GM19452 (cell line): ENCODE measurements around the gene IGF1R.

Experiments
- ATAC-seq: cut with Tn5 transposase; IDR thresholded peaks from one replicate; pipeline ENCODE4 v1.9.1; 2021; ENCODE audit not compliant: unreplicated experiment

IGF1R gene

DNA sequence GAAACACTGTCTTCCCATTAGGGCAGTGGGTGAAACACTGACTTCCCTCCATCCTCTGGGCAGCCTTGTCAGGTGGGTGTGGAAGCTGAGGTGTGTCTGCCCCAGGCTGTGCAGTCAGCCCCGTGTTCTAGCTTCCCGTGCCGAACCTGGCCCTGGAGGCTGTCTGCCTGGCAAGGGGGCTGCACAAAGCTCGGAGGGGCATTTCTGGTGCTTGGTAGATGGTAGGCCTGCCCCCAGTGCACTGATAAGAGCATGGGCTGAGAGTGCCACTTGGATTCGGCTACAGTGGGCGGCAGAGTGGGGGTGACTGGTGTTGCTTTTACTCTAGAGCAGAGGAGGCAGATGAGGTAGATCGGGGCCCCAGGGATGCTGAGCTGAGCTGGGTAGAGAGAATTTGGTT is 21.3 kb downstream of the IGF1R start:
- ATAC-seq, result no peak

DNA sequence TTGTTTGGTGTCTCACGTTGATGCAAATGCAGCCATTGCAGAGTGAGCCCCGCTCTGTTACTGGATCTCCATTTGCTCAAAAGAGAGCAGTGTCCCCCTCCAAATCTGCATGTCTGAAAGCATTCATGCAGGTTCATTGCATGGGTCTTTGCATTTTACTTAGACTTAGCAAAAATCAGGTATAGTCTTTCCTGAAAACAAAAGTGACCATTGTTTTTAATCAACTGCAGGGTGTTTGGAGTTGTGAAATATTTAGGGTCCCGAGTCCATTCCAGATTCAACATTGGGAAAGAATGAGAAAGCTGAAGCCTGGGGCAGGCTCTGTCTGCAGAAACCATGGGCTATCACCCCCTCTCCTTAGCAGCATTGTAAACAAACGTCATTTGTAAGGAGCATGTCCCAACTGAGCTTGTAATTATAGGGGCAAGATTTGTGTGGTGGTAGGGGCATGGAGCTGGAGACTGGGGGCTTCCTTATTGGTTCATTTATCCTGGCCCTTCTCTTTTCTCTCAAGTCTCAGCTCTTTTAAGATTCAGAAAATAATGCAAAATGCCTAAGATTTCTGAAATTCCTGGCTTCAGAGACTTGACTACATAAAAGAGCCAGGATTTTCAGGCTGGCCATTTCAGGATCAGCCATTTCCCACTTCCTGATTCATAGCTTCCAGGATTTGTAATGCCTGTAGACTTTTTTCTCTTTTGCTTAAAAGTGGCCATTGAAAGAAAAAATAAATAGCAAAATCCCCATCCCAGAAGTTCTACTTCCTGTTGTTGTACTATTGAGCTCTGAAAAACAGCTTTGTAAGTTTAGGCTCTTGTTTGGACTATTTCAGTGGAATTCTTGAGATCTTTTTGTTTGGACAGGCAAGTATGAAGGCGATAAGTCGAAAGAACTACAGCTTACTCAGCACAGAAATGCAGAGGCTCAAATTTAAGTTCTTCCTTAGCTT is 23.0 kb downstream of the IGF1R start:
- ATAC-seq, result no peak

DNA sequence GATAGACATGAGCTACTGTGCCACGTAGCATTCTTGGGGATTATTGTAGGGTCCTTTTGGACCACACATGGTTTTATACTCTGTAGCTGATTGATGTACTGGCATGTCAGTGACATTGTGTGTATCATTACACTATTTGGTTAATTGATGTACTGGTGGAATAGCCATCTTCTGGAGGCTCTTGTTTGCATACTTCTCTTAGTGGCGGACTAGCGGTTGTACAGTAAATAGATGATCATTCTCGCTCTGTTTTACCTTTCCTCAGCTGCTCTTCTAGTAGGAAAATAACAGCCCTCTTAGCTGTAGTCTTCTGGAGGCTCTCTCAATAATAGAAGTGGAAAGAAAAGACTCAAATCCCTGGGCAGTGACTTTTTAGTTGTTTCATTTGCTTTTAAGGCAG is 24.8 kb downstream of the IGF1R start:
- no peak for ATAC-seq

DNA sequence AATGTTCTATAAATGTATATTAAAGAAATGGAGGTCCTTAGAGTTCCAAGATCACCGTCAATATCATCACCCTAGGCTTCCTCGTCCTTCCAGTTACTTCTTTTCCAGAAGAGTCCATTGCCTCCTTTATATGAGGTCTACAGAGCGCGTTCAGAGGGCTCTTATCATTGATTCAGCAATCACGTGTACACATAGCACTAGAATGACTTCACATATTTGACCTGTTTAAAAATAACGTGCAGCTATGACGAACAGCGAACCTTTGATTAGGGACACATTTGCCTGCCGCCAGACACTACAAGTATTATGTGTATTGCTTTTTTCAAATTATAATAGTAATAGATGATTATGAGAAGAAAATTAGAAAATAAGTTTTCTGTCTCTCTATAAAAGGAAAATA is 26.0 kb downstream of the IGF1R start:
- ATAC-seq, result no peak

DNA sequence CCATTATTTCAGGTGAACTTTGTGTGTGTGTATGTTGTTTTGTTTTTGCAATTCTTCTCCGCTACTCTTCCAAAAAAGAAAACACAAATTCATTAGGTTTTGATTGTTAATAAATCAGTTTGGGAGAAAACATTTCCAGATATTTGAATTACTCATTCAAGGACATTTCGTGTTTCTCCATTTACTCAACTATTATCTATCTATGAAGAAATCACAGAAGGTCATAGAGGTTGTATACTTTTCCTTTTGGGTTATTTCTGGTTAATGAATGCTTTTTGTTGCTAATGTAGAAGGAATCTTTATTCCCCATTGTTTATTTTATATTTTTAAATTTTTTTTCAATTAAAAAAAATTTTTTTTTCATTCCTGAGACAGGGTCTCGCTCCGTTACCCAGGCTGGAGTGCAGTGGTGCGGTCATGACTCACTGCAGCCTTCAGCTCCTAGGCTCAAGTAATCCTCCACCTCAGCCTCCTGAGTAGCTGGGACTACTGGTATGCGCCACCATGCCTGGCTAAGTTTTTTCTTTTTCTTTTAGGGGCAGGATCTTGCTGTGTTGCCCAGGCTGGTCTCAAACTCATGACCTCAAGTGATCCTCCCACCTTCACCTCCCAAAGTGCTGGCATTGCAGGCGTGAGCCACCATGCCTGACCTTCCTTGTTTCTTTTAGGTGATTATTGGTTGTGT is 28.4 kb downstream of the IGF1R start:
- no peak for ATAC-seq

DNA sequence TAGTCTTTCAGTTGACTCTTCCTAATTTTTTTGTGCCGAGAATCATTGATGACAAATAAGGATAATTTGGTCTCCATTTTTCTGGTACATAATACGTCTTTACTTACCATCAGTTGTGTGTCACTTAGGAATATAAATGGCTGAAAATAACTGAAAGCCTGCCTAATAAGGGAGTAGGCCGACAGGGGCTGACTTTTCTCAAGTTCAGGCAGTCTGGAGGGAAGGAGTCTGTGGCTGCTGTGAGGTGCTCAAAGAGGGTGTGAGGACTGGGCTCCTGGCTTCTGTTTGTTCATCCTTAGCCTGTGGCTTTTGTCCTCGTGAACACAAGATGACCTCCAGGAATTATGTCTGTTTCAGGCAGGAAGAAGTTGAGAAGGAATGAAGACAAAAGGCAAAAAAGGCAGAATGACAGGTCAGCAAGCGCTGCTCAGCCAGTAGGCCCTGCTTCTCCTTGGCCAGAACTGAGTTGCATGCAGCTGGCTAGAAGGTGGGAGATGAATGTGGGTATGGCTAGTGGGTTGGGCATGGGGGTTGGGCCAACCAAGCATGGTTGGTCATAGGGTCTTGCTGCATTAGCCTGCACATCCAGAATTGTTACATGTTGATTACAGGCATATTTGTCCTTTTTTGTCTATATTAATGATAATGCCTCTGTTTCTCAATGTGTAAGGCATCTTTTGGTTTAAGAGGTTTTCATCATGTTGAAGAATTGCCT is 29.2 kb downstream of the IGF1R start:
- ATAC-seq, result no peak

DNA sequence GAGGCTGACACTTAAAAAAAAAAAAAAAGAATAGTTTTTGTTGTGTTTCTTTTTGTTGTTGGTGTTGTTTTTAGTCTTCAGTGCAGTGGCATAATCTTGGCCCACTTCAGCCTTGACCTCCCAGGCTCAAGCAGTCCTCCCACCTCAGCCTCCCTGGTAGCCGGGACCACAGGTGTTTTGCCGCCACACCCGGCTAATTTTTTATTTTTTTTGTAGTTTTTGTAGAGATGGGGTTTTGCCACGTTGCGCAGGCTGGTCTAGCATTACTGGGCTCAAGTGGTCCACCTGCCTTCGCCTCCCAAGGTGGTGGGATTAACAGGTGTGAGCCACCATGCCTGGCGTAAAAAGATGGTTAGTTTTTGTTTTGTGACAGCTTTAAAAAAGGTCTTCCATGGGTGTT is 30.1 kb downstream of the IGF1R start:
- no peak for ATAC-seq

DNA sequence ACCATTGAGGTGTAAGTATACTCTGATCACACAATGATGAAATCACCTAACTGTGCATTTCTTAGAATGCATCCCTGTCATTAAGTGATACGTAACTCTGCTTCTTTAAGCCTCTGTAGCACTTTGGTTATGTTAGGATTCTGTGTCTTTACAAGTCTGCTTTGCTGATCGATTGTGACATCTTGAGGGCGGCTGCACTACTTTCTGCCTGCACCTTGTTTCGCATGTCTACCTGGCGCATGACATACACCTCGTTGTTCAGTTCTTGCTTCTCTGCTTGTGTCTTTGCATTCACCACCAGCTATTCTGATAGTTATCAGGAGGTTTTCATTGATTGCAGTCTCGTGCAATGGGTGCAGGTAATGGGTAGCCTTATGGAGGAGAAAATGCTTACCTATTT is 32.7 kb downstream of the IGF1R start:
- no peak for ATAC-seq

DNA sequence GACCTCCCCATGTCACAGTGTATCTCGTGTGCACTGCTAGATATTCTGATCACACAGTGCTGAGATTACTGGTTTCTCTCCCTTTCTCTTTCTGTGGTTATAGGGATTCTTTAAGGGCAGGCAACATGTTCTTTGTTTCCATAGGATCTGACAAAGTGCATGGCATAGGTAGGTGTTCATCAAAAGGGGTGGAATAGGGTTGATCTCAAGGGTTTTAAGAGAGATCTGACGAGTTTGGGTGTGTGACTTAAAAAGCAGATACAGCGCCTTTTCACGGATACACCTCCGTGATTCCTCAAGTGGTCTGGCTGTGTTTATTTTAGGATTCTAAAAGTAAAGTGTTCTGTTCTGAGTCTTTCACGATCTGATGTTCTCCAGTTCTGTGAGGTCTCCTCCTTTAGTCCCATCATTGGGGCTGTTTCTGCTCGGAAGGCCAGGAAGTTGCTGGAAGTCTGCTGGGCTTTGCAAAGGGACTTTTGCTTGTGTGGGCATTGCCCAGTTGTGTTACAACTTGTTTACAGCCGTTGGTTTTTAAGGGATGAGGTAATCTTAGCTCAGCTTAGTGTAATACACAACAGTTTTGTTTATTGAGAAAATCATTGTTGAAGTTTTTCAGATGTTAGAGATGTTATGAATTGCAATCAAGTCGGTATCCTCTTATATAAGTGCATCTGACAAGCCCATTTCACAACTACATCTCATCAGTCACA is 34.8 kb downstream of the IGF1R start:
- ATAC-seq, result no peak

DNA sequence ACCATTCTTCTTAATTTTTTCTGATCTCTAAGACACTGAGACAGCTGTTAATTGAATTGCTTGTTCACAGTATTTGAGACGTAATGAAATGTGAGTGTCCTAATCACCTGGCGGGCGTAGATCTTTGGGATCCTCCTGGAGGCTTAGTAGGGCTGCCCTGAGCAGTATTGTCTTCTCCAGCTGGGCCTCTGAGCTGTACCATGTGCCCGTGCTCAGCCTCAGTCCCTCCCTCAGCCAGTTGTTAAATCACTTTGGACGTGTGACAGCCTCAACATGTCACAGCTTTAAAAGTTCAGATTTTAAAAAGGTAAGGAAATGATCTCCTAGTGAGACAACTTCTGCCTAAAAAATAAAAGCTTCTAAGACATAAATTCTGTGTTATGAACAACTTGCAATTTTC is 35.5 kb downstream of the IGF1R start:
- ATAC-seq, result no peak

DNA sequence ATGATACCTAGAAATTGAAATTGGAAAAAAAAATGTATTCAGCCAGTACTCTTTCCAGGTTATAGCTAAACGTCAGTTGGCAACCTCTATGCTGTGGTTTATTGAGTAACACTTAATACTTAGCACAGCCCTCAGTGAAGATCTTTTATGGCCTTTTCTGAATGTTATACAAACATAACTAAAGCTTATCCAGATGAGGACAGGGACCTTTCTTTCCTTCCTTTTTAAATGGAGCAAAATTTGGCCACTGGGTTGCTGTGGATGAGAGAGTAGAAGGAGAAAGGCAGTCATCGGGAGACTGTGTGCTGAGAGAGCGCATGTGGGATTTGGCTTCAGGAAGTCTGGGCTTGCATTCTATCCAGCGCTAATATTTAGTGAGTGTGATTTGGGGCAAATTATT is 36.1 kb downstream of the IGF1R start:
- no peak for ATAC-seq

DNA sequence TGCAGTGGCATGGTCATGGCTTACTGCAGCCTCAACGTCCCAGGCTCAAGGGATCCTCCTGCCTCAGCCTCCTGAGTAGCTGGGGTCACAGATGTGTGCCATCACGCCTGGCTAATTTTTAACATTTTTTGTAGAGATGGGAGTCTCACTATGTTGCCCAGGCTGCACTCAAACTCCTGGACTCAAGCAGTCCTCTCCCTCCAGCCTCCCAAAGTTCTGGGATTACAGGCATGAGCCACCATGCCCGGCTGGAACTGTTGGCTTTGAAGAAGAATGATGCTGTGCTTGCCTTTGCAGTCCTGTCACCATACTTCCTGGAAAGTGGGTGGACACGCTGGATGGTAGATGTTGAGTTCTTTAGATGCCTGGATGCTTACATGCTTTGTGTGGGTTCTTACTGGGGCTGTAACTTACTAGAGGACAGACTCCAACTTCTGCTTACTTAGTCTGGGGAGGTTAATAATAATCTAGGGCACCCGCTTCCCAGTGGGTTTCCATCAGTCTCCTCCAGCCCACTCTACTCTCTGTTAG is 36.7 kb downstream of the IGF1R start:
- ATAC-seq, result no peak

DNA sequence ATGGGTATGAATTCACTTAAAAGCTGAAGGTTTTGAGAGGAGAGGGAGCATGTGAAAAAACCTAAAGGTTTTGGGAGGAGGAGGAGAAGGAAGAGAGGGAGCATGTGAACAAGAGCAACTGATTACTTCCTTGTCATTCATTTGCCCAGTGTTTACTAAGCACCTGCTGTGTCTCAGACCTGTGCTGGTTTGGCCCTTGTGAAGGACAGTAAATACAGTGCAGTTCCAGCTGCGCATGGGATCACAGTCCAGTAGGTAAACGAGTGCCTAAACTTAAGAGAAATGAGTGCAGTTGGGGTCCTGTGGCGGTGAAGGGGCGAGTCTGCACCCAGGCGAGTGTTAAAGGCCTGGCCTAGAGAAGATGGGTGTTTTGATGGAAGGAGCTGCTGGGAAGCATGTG is 38.6 kb downstream of the IGF1R start:
- ATAC-seq, result no peak

DNA sequence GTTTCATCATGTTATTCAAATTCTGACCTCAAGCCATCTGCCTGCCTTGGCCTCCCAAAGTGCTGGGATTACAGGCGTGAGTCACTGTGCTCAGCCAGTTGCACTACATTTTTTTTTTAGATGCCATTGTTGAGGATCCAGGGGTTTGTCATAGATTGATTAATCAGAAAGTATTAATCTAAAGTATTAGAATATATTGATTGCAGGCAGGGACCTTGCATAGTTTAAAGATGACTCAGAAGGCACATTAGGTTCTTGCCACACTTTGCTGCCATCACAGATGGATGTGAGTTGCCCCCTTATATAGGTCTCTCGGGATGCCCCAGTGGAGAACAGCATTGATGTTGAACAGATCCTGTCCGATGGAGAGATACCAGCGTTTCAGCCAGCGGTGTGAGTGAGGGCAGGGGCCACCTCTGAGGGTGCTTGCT is 41.1 kb downstream of the IGF1R start:
- no peak for ATAC-seq

DNA sequence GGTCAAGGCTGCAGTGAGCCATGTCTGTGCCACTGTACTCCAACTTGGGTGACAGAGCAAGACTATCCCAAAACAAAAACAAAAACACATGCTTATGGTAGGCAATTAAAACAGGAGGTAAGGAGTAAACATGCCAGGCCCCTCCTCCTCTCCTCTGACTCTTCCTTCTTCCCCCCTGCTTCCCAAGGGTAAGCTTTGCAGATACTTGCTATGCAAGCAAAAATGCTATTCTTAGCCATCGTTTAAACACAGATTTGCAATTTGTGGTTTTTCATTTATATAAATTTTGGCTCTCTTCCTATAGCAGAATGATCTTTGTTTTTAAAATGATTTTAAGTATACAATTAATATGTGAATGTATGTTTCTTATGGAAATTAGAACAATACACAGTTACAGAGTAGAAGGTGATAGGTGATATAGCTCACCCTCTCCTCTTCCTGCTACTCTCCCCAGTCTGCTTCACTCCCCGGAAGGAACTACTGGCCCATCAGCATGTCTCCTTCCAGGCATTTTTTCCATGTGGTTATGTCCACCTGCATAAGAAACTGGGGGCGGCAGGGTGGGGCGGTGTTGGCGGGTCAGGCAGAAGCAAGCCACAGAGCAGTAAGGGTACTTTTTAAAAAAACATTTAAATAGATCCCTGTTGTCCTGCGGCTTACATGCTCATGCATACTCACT is 42.1 kb downstream of the IGF1R start:
- no peak for ATAC-seq

DNA sequence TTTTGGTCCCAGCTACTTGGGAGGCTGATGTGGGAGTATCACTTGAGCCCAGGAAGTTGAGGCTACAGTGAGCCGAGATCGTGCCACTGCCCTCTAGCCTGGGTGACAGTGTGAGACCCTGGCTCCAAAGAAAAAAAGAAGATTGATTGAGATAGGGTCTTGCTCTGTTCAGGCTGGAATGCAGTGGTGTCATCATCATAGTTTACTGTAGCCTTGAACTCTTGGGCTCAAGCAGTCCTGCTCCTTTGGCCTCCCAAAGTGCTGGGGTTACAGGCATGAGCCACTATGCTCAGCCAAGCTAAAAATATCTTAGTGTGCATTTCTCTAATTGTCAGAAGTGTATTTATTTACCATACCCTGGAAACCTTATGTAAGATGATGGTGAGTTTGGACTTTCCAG is 43.9 kb downstream of the IGF1R start:
- no peak for ATAC-seq

DNA sequence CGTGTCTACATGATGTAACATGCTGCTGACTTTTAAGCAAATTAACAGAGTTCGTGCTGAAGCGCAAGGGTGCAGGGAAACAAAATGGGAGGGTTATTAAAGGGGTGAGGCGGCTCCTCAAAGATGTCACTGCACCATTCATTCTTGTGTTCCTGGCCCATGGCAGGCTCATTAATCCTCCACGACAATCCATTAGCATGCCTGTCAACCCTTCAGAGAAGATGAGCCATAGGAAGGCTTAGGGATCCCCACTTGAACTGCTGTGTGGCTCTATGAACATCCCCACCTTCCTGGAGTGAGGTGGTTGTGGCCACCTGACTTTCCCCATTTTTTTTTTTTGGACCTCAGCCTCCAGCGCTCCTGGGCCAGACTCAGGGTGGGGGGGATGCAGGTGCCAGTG is 45.8 kb downstream of the IGF1R start:
- no peak for ATAC-seq

DNA sequence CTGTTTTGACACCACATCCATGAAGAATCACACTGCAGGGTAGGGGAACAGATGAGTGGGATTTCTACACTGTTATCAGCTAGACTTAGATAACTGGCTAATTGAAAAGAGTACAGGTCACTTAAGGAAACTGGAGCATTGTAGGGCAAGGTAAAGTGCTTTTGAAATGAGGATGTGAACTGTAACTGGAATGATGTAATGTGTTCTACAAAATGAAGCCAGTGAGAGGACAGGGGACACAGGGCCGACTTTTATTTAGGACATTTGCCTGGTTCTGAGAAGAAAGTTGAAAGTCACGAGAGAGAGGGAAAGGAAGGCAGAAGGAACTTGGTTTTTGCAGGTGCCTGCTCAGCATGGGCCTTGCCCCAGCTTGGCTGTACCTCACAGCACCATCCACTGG is 50.5 kb downstream of the IGF1R start:
- no peak for ATAC-seq

DNA sequence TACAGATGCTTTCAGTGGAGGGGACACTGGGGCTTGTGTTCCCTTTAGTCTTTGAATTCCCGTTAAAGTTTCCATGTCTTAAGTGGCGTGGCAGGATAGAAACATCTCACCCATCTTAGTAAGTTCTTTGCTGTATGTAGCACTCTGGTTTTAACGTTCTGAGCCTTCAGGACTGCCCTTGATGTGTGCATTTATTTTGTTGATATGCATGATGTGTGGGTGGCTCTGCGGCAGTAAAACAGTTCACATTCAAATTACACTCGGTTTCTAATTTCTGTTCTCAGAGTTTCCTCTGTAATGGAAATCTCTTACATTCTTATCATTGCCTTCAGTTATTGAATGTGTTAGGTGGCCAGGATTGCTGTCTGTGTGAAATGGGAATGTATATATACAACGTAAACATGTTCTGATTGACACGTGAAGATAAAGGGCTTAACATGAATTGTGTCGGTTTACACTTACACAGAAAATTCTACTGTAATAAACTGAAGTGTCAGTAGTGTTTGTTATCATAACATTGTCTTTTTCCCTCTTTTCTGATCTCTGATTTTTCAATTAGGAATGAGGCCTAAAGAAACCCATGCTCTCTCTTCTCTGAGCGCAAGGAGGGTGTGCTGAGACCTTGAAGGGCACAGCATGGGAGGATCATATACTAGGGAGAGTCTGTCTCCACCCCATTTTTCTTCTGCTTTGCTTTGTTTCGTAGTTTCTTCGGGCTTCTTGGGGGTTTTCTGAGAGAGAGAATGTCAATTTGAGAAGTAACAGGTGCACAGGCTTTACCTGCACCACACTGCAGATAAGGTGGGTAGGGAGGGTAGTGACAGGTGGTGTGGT is 51.5 kb downstream of the IGF1R start:
- no peak for ATAC-seq
